ENCODE data around the gene GLOD5. TPM values are rescaled to one million over a fixed set of nuclear protein-coding genes. Genes with fewer than 3 reads are reported as not detected.

GLOD5 gene
- total RNA-seq, 1 donor from 2014 or later, result 0.95 TPM

DNA sequence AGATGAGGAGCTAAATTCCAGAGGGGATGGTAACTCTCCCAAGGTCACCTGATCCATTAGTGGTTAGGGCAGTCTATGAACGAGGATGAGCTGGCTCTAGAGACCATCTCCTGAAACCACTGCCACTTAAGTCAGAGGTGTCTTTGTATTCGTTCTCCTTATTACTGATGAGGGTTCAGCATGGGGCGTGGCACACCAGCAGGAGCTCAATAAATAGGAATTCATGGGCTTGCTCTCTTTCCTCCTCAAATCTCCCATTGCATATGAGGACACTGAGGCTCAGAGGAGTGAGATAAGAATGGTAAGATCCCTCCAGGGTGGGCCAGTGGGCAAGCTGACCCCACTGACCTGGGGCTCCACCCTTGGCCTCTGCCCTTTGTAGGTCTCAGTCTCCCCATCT, 23.2 kb downstream of the GLOD5 start:
- Histone ChIP-seq H3K27me3 (ENCODE audit: low read depth) (no peaks in the 10 kb centered on the region), H3K36me3 (no peaks in the 10 kb centered on the region), H3K27ac (no peak overlapping the region), H3K4me1 (no peaks in the 10 kb centered on the region), H3K9me3 (no peaks in the 10 kb centered on the region), H3K4me3 (no peak overlapping the region)
- intact Hi-C loops (cut with DNase I), result no loop called here
- DNase-seq (no peak), ATAC-seq (no peak)
- TF ChIP-seq, protein P1, sequence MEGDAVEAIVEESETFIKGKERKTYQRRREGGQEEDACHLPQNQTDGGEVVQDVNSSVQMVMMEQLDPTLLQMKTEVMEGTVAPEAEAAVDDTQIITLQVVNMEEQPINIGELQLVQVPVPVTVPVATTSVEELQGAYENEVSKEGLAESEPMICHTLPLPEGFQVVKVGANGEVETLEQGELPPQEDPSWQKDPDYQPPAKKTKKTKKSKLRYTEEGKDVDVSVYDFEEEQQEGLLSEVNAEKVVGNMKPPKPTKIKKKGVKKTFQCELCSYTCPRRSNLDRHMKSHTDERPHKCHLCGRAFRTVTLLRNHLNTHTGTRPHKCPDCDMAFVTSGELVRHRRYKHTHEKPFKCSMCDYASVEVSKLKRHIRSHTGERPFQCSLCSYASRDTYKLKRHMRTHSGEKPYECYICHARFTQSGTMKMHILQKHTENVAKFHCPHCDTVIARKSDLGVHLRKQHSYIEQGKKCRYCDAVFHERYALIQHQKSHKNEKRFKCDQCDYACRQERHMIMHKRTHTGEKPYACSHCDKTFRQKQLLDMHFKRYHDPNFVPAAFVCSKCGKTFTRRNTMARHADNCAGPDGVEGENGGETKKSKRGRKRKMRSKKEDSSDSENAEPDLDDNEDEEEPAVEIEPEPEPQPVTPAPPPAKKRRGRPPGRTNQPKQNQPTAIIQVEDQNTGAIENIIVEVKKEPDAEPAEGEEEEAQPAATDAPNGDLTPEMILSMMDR (IDR thresholded peaks at IDR 0.05), result no peak

DNA sequence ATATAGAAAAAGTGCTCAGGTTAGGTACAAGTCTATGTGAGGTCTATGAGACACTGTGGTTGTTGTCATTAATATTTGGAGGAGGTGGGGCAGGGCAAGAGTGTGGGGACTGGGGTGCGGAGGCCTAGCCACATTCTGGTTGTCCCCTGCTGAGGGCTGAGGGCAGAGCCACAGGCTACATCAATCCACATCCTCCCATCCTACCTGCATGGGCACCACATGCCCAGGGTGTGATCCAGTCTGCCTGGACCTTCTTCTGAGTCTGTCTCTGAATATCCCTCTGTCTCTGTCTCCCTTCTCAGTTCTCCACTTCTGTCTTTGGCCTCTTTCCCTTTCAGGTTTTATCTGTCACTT, 23.6 kb downstream of the GLOD5 start:
- Histone ChIP-seq H3K27me3 (ENCODE audit: low read depth) (no peaks in the 10 kb centered on the region), H3K4me3 (no peak overlapping the region), H3K27ac (no peak overlapping the region), H3K4me1 (no peaks in the 10 kb centered on the region), H3K9me3 (no peaks in the 10 kb centered on the region), H3K36me3 (no peaks in the 10 kb centered on the region)
- intact Hi-C loops (cut with DNase I), result no loop called here
- DNase-seq (no peak), ATAC-seq (no peak)
- TF ChIP-seq, protein P1 (IDR thresholded peaks at IDR 0.05), result no peak

DNA sequence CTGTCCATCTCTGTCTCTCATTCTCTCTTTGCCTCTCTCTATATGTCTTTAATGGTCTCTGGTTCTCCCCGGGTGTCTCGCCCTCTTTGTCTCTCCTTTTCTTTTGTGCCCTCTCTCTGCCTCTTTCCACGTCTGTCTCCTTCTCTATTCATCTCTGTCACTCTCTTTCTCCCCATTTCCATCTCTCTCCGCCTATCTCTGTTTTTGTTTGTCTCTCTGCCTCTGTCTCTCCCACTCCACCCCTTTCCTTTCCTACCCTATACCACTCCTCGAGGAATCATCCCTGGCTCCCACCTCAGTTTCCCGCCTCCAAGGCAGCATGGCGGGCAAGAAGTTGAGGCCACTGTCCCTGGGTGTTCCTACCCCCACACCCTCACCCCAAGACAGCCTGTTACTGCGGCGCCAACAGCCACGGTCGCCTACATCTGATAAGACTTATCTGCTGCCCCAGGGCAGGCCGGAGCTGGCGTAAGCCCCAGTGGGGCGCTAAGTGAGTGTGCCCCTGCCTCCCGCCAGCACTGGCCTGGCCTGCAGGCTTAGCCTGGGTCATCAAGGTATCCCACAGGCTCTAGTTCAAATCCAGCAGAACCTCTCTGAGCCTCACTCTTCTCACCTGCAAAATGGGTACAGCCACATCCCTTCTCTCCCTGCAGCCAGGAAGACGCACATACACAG, 24.1 kb downstream of the GLOD5 start:
- intact Hi-C loops (cut with DNase I), result no loop called here

DNA sequence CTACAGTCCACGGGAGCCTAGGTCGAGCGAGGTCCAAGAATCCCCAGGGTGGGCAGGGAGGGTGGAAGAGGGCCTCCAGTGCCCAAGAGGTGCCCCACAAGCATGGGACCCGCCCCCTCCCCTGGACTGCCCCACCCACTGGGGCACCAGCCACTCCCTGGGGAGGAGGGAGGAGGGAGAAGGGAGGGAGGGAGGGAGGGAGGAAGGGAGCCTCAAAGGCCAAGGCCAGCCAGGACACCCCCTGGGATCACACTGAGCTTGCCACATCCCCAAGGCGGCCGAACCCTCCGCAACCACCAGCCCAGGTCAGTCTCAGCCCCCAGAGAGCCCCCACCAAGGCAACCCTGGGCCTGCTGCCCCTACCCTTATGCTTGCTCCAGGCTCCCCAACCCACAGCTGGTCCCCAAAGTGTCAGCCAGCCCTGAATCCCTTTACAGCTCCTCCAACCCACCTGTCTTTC, 24.8 kb downstream of the GLOD5 start, which contains the start of gene GATA1:
Gene GATA1 (plus strand): TSS at position 250 of the 460 bp plus-strand sequence. CDS start 4,520 bp downstream, outside the sequence.
- Histone ChIP-seq H3K36me3 (no peaks in the 10 kb centered on the region), H3K9me3 (no peaks in the 10 kb centered on the region), H3K4me1 (no peaks in the 10 kb centered on the region), H3K27ac (no peak within 1 kb of the TSS), H3K4me3 (no peak within 1 kb of the TSS), H3K27me3 (ENCODE audit: low read depth) (no peaks in the 10 kb centered on the region)
- intact Hi-C loops (cut with DNase I), result no loop called here
- DNase-seq (no peak), ATAC-seq (no peak)
- TF ChIP-seq, protein P1 (IDR thresholded peaks at IDR 0.05), result no peak

More for the DNA sequence above, 24.1 kb downstream of the GLOD5 start:
- TF ChIP-seq, protein P1 (IDR thresholded peaks at IDR 0.05), result no peak
- Histone ChIP-seq H3K9me3 (no peaks in the 10 kb centered on the region), H3K4me3 (no peak overlapping the region), H3K4me1 (no peaks in the 10 kb centered on the region), H3K27me3 (ENCODE audit: low read depth) (no peaks in the 10 kb centered on the region), H3K36me3 (no peaks in the 10 kb centered on the region), H3K27ac (no peak overlapping the region)
- DNase-seq (no peak), ATAC-seq (no peak)

DNA sequence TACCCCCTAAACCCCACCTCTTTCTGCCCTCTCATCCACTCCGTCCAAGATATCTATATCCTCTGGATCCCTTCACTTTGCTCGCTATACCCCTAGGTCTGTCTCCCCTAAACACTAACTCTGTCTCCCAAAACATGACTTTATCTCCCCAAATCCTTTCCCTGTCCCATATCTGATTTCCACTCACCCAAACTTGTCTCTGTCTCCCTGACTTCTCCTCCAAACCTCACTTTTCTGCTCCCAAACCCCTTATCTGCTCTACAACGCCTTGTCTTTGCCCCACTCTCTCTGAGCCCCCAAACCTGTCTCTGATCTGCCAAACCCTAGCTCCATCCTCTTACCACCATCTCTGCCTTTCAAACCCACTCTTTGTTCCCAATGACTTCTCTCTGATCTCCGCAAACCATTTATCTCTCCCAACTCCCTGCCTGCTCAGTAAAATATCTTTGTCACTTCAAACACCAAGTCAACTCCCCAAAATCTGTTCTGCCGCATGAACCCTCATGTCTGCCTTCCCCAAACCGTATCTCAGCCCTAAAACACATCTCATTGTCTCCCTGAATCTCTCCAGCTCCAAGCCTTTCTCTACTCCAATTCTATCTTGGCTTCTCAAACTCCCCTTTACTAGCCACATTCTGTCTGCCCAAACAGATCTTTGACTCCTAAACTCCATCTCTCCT, 25.4 kb downstream of the GLOD5 start:
- TF ChIP-seq, protein P1 (IDR thresholded peaks at IDR 0.05), result no peak
- H3K9me3 ChIP-seq, result no peaks in the 10 kb centered on the region
- H3K36me3 ChIP-seq, result no peaks in the 10 kb centered on the region
- no peak overlapping the region for H3K27ac ChIP-seq
- intact Hi-C loops (cut with DNase I), result no loop called here
- DNase-seq, result no peak
- no peak for ATAC-seq
- H3K4me3 ChIP-seq, result no peak overlapping the region
- H3K4me1 ChIP-seq, result no peaks in the 10 kb centered on the region
- no peaks in the 10 kb centered on the region for H3K27me3 ChIP-seq (ENCODE audit: low read depth)

Measured in lower lobe of right lung (tissue), 2 donors.